GM23338 (cell line): ENCODE results near the gene FBXW2. TPM values are rescaled to one million over a fixed set of nuclear protein-coding genes. Genes with fewer than 3 reads are reported as not detected.

Experiments used
- ATAC-seq: fragments of 200-7000 bp; cut with Tn5 transposase; 3 replicates; pipeline ENCODE4 v1.9.1; 2020
- DNase-seq: peaks from one replicate; pipeline ENCODE4 v3.0.0-alpha.2; 2015; ENCODE audit warnings: low spot score
- H2AFZ ChIP-seq: fragments of 200-600 bp; sonication (generic); 2 replicates; pipeline ENCODE4 v1.8.0; 2016; ENCODE audit warnings: antibody characterized with exemption, mild to moderate bottlenecking, moderate library complexity
- H3F3A ChIP-seq: fragments of 200-600 bp; sonication (generic); replicated peaks from 2 replicates; pipeline ENCODE4 v1.8.0; 2017; ENCODE audit warnings: antibody characterized with exemption, mixed run types, low read depth
- H3K27ac ChIP-seq: fragments of 200-600 bp; sonication (generic); 2 replicates; pipeline ENCODE4 v1.6.1; 2016; ENCODE audit warnings: low read depth
- H3K27me3 ChIP-seq: fragments of 200-600 bp; sonication (generic); 2 replicates; pipeline ENCODE4 v1.8.0; 2016; ENCODE audit warnings: mild to moderate bottlenecking, mixed run types, moderate library complexity; ENCODE audit not compliant: insufficient read depth
- H3K36me3 ChIP-seq: fragments of 200-600 bp; sonication (generic); 2 replicates; pipeline ENCODE4 v1.8.0; 2016; ENCODE audit warnings: mild to moderate bottlenecking; ENCODE audit not compliant: insufficient read depth
- H3K4me1 ChIP-seq: fragments of 200-600 bp; sonication (generic); 2 replicates; pipeline ENCODE4 v1.8.0; 2016; ENCODE audit warnings: mild to moderate bottlenecking, moderate library complexity; ENCODE audit not compliant: insufficient read depth
- H3K4me2 ChIP-seq: fragments of 200-600 bp; sonication (generic); 2 replicates; pipeline ENCODE4 v1.7.1; 2017; ENCODE audit warnings: mixed run types
- H3K4me3 ChIP-seq: fragments of 200-600 bp; sonication (generic); 2 replicates; pipeline ENCODE4 v1.6.1; 2016; ENCODE audit warnings: mixed run types
- H3K79me2 ChIP-seq: fragments of 200-600 bp; sonication (generic); replicated peaks from 2 replicates; pipeline ENCODE4 v1.8.0; 2017; ENCODE audit warnings: mild to moderate bottlenecking; ENCODE audit not compliant: insufficient read depth
- H3K9me2 ChIP-seq: fragments of 200-600 bp; sonication (generic); 2 replicates; pipeline ENCODE4 v1.8.0; 2017; ENCODE audit not compliant: insufficient read depth
- H4K20me1 ChIP-seq: fragments of 200-600 bp; sonication (generic); replicated peaks from 2 replicates; pipeline ENCODE4 v1.8.0; 2017; ENCODE audit warnings: mild to moderate bottlenecking; ENCODE audit not compliant: insufficient read depth
- H3K27ac Mint-ChIP-seq: 2 replicates; pipeline ENCODE4 v1.8.0; 2020; ENCODE audit warnings: inconsistent platforms, mild to moderate bottlenecking, moderate library complexity, mixed read lengths
- H3K27me3 Mint-ChIP-seq: 3 replicates; pipeline ENCODE4 v1.8.0; 2022; ENCODE audit warnings: low read depth, mild to moderate bottlenecking, moderate library complexity, mixed read lengths, inconsistent platforms; ENCODE audit not compliant: insufficient read depth, poor library complexity
- H3K36me3 Mint-ChIP-seq: 3 replicates; pipeline ENCODE4 v1.8.0; 2021; ENCODE audit warnings: low read depth, mild to moderate bottlenecking, inconsistent platforms, moderate library complexity, mixed read lengths
- H3K4me1 Mint-ChIP-seq: 3 replicates; pipeline ENCODE4 v1.8.0; 2020; ENCODE audit warnings: mild to moderate bottlenecking, inconsistent platforms, mixed read lengths
- H3K4me3 Mint-ChIP-seq: 3 replicates; pipeline ENCODE4 v1.8.0; 2021; ENCODE audit warnings: moderate library complexity, mild to moderate bottlenecking, inconsistent platforms, mixed read lengths
- H3K9me3 Mint-ChIP-seq: 3 replicates; pipeline ENCODE4 v1.8.0; 2020; ENCODE audit warnings: moderate library complexity, mild to moderate bottlenecking, inconsistent platforms, mixed read lengths
- CREB1 ChIP-seq: fragments of 250-450 bp; sonication (Bioruptor Pico); IDR thresholded peaks from 2 replicates; pipeline ENCODE4 v1.5.0; 2020; ENCODE audit warnings: low read depth, mild to moderate bottlenecking, moderate library complexity
- CTCF ChIP-seq, 2 experiments: fragments of 200-600 bp in 1 of 2; sonication (generic) in 1 of 2; conservative IDR thresholded peaks; 2 replicates each; pipeline versions ENCODE4 v1.5.1 to v1.6.1; 2016 to 2017; ENCODE audit warnings: antibody characterized with exemption in 2 of 2, low read depth in 2 of 2, mild to moderate bottlenecking in 2 of 2, moderate library complexity in 1 of 2
- EZH2 ChIP-seq: fragments of 200-600 bp; sonication (generic); IDR thresholded peaks from one replicate; pipeline ENCODE4 v1.8.0; 2017; ENCODE audit warnings: antibody characterized with exemption, mild to moderate bottlenecking, low read depth; ENCODE audit not compliant: unreplicated experiment
- POLR2AphosphoS5 ChIP-seq: IDR thresholded peaks from 2 replicates; pipeline ENCODE4 v1.6.1; 2016; ENCODE audit warnings: antibody characterized with exemption, low read depth
- REST ChIP-seq: IDR thresholded peaks from one replicate; pipeline ENCODE4 v1.6.1; 2018; ENCODE audit warnings: antibody characterized with exemption; ENCODE audit not compliant: unreplicated experiment
- STAT1 ChIP-seq: IDR thresholded peaks from one replicate; pipeline ENCODE4 v1.6.1; 2016; ENCODE audit warnings: antibody characterized with exemption; ENCODE audit not compliant: unreplicated experiment
- ZNF114 ChIP-seq: fragments of 250-450 bp; sonication (Bioruptor Pico); IDR thresholded peaks from 2 replicates; pipeline ENCODE4 v1.5.0; 2020; ENCODE audit warnings: mild to moderate bottlenecking, moderate library complexity
- ZNF331 ChIP-seq: fragments of 250-450 bp; sonication (Bioruptor Pico); IDR thresholded peaks from 2 replicates; pipeline ENCODE4 v1.5.0; 2020; ENCODE audit warnings: low read depth, mild to moderate bottlenecking, moderate library complexity
- ZNF462 ChIP-seq: fragments of 250-450 bp; sonication (Bioruptor Pico); IDR thresholded peaks from 2 replicates; pipeline ENCODE4 v1.5.0; 2020; ENCODE audit warnings: mild to moderate bottlenecking, moderate library complexity
- polyA plus RNA-seq: library from polyadenylated mRNA; unstranded; fragments of >200 nt; fragmentation: Nextera tagmentation; extraction: Ambion mirVana; gene quantifications from 2 replicates; pipeline ENCODE4 v1.2.1, GENCODE V29; 2016
- total RNA-seq: library from RNA; depleted of rRNA; stranded (reverse); fragments of >200 nt; shearing (Covaris generic); gene quantifications from 2 replicates; pipeline ENCODE4 v1.2.3, GENCODE V29; 2014

Gene FBXW2
- total and polyA plus RNA-seq, 2 experiments from 2014 or later, result 10.0 to 55.2 TPM

GRCh38 chr9:120770931-120771330 lies 22.3 kb downstream of the FBXW2 start:
- Histone ChIP-seq H3K36me3 (peaks cover 30% of the 10 kb centered on the region), H4K20me1 (peaks cover 7% of the 10 kb centered on the region; the same call in 1 of the 2 replicates), H3K9me2 (no peaks in the 10 kb centered on the region), H3K4me3 (no peak overlapping the region), H3F3A (0 out of 2 replicates have a peak, but pooled peaks cover 2% of the 10 kb centered on the region), H3K27ac (no peak overlapping the region), H3K4me1 (peaks cover 8% of the 10 kb centered on the region; the same call in 1 of the 2 replicates), H2AFZ (no peak overlapping the region), H3K27me3 (no peaks in the 10 kb centered on the region), H3K4me2 (no peak overlapping the region), H3K79me2 (no peaks in the 10 kb centered on the region)
- no peaks in the 10 kb centered on the region for H3K9me3 Mint-ChIP-seq
- no peaks in the 10 kb centered on the region for H3K4me1 Mint-ChIP-seq
- no peaks in the 10 kb centered on the region for H3K27me3 Mint-ChIP-seq
- ATAC-seq (no peak), DNase-seq (no peak)
- TF ChIP-seq ZNF114 (CRISPR knock-in tag) (no peak), POLR2AphosphoS5 (no peak), ZNF331 (no peak), STAT1 (no peak), REST (no peak), EZH2 (no peak), CREB1 (CRISPR knock-in tag) (no peak), ZNF462 (CRISPR knock-in tag) (no peak), CTCF (conservative IDR thresholded peaks at IDR 0.05; ENCODE audit: low read depth in 2 of 2) (no peak)
- H3K27ac Mint-ChIP-seq, result no peak overlapping the region
- H3K4me3 Mint-ChIP-seq, result no peak overlapping the region
- H3K36me3 Mint-ChIP-seq, result peaks cover 58% of the 10 kb centered on the region
